NB4 (cell line): ENCODE results near the gene DMTF1.
"Not testable (repeated sequence)": the region's sequence is repeated elsewhere in the genome, so short reads cannot be mapped to it uniquely, and the experiment has no call there.

Experiments
- CTCF ChIP-seq: IDR thresholded peaks from one replicate; pipeline ENCODE4 v1.5.1; 2012; ENCODE audit warnings: low read depth, low read length
- MAX ChIP-seq: IDR thresholded peaks from 2 replicates; pipeline ENCODE4 v1.6.1; 2011; ENCODE audit warnings: low read depth, low read length
- POLR2A ChIP-seq: IDR thresholded peaks from 2 replicates; pipeline ENCODE4 v1.6.1; 2011; ENCODE audit warnings: mild to moderate bottlenecking; ENCODE audit not compliant: insufficient read length; ENCODE audit errors: extremely low read depth

GRCh38 chr7:87238464-87239051 lies 86.3 kb downstream of the DMTF1 start:
- TF ChIP-seq POLR2A, CTCF, MAX: not testable (repeated sequence)
